Articular chondrocyte of knee joint (primary cell): ENCODE results near the gene ARF5. TPM values are rescaled to one million over a fixed set of nuclear protein-coding genes. Genes with fewer than 3 reads are reported as not detected.

Source experiments
- total RNA-seq: library from RNA; depleted of rRNA; stranded (reverse); fragments of >200 nt; gene quantifications from 2 replicates; pipeline ENCODE4 v1.2.3, GENCODE V29; 2012

ARF5 gene
- 147 and 155 TPM in 2 replicates for total RNA-seq

GRCh38 chr7:127588019-127588696 lies at the start of gene ARF5:
ARF5 (plus strand) TSS chr7:127588411; CDS start chr7:127588499, 88 bp downstream.

DNA sequence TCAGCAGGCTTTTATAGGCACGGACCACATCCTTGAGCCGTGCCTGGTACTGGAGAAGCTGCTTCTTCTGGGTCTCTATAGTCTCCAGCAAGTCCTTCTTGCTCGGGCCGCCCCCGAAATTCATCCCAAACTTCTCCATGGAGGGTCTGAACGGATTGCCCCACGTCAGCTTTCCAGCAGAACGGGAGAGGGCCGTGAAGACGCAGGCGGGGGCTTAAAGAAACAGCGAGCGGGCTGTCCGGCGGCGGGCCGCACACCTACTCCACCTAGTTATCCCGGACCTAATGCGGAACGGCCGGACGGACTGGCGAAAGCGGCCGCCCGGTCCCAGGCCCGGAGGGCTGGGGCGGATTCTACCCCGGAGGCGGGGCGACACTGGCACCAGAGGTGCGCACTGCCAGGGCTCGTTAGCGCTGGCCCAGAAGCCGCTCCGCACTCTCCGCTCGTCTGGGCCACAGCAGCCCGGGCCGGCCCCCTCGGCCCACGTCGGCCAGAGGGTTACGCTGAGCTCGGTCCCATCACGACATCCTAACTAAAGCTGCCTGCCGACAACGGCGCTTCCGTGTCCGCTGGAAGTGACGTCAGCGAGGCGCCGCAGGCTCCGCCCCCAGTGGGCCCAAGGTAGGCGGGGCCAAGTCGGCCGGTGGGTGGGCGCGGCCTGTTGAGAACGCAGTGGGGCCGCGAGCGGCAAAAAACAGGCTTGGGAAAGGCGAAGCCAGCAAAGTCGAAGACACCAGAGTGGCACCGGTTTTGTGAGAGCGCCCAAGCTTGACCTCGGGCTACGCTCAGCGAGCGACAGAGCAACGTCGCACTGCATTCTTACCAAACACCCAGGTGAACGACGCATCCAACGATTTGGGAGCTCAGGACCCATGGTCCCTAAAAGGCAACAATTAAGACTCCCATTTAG lies 2.9 kb upstream of the ARF5 start, which contains the start of gene GCC1:
Gene GCC1 (minus strand): TSS at position 553 of the 910 bp plus-strand sequence. CDS start 414 bp downstream, at position 139.

GRCh38 chr7:127618042-127618441 lies 29.8 kb downstream of the ARF5 start, which contains the start of gene PAX4:
PAX4 (minus strand) TSS chr7:127618142; CDS start chr7:127615928, 2,214 bp downstream.

Other genes with a start within 250 kb of the ARF5 start
- gene ZNF800, start 195.7 kb upstream of the ARF5 start, total RNA-seq = 26.0 and 30.1 TPM in 2 replicates
- gene GCC1, start 2.8 kb upstream of the ARF5 start, total RNA-seq = 19.2 and 22.3 TPM in 2 replicates
- gene FSCN3, start 5.3 kb downstream of the ARF5 start, total RNA-seq = 2.7 and 3.1 TPM in 2 replicates
- gene PAX4, start 29.7 kb downstream of the ARF5 start, total RNA-seq = not detected in 2 replicates
- 226 and 252 TPM in 2 replicates for gene SND1, start 63.8 kb downstream of the ARF5 start, total RNA-seq